HG03060 (cell line): ENCODE results near the gene CHTOP.

Experiments used
- ATAC-seq: cut with Tn5 transposase; IDR thresholded peaks from one replicate; pipeline ENCODE4 v1.9.1; 2021; ENCODE audit warnings: low read depth, moderate number of reproducible peaks; ENCODE audit not compliant: unreplicated experiment

The CHTOP gene

GRCh38 chr1:153612111-153612754 is 21.6 kb upstream of the CHTOP start:
- no peak for ATAC-seq

GRCh38 chr1:153612755-153613331 is 21.0 kb upstream of the CHTOP start, which contains the start of gene S100A16:
S100A16 (minus strand) TSS chr1:153613137; CDS start chr1:153608151, 4,986 bp downstream.
- no peak for ATAC-seq

- no peak for ATAC-seq
Measured at GRCh38 chr1:153613406-153613805, 20.5 kb upstream of the CHTOP start.

GRCh38 chr1:153614189-153614900 is 19.5 kb upstream of the CHTOP start:
- ATAC-seq, result no peak

- ATAC-seq, result no peak
Measured at GRCh38 chr1:153614906-153615305, 19.0 kb upstream of the CHTOP start.

GRCh38 chr1:153615406-153615805 is 18.5 kb upstream of the CHTOP start:
- ATAC-seq, result no peak

- ATAC-seq, result no peak
Measured at GRCh38 chr1:153616144-153616916, 17.5 kb upstream of the CHTOP start, which contains the start of gene S100A14. S100A14 (minus strand) TSS chr1:153616325; CDS start chr1:153615858, 467 bp downstream.

- ATAC-seq, result no peak
Measured at GRCh38 chr1:153616917-153617311, 17.0 kb upstream of the CHTOP start.

GRCh38 chr1:153617663-153618062 is 16.2 kb upstream of the CHTOP start:
- no peak for ATAC-seq

- ATAC-seq, result no peak
Measured at GRCh38 chr1:153619171-153619570, 14.7 kb upstream of the CHTOP start.

GRCh38 chr1:153623101-153623500 is 10.8 kb upstream of the CHTOP start:
- no peak for ATAC-seq

- ATAC-seq, result no peak
Measured at GRCh38 chr1:153624965-153625611, 8.8 kb upstream of the CHTOP start.

- ATAC-seq, result no peak
Measured at GRCh38 chr1:153626477-153626903, 7.4 kb upstream of the CHTOP start.

- no peak for ATAC-seq
Measured at GRCh38 chr1:153626904-153627714, 6.8 kb upstream of the CHTOP start, which contains the start of gene S100A13. S100A13 (minus strand) TSS chr1:153627505; CDS start chr1:153626472, 1,033 bp downstream.

GRCh38 chr1:153627715-153628626 is 5.9 kb upstream of the CHTOP start, which contains the start of gene S100A1:
S100A1 (plus strand) TSS chr1:153628434; CDS start chr1:153630522, 2,088 bp downstream.
- ATAC-seq, result no peak

GRCh38 chr1:153628638-153629342 is 5.1 kb upstream of the CHTOP start:
- no peak for ATAC-seq

GRCh38 chr1:153629343-153629665 is 4.6 kb upstream of the CHTOP start:
- ATAC-seq, result no peak

- ATAC-seq, result no peak
Measured at GRCh38 chr1:153629971-153630370, 3.9 kb upstream of the CHTOP start.
